ENCODE data around the gene RPL22L1.
"Not testable (repeated sequence)": the region's sequence is repeated elsewhere in the genome, so short reads cannot be mapped to it uniquely, and the experiment has no call there.

The RPL22L1 gene

DNA sequence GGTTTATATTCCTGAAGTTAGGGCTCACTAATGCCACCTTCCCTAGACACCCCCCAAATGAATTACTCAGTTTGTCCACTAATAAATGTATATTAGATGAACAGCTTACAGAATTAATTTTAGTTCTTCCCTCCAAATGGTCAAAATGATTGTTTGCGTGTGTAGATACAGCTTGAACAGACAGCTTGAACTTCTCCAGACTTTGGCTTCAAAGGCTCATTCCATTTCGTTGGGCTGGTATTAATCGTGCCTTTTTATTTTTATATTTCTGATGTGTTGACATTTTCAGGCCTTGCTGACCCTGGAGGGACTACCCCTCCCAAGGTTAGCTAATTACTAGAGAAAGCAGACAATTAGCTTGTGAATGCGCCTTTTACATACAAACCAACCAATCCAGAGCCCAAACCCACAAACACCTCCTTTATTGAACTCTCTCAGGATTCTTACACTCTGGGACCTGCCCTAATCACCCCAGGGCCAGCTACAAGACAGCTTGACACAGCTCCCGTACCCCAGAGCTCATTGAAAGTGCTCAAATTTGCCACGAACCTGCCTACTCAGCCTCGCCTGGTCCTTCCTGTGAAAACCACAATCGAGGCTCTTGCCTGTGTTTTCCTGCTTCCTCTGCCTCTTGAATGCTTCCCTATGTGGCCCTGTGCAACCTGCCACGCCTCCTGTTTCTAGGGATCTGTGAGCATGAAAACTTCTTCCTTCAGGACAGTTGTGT, 40.3 kb downstream of the RPL22L1 start:
- no peak for DNase-seq (ENCODE audit: low read depth in 3 of 3)

DNA sequence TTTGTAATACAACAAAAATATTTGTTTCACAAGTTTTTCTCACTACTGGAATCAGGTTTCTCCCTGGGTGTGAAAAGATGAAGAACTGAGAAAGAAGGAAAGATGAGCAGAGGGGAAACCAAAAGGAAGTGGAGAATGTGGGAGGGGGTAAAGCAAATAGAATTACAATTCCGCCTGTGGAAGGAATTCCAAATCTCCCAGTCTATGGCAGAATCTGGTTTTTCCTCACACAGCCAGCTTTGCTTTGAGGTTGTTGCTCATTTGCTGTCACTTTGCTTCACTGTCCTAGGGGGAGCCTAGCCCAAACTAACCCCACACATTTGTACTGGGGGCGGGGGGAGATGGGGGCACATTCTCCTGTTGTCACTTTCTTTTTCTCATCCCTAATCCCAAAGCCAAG, 43.9 kb downstream of the RPL22L1 start:
- DNase-seq (ENCODE audit: low read depth in 3 of 3) = no peak

DNA sequence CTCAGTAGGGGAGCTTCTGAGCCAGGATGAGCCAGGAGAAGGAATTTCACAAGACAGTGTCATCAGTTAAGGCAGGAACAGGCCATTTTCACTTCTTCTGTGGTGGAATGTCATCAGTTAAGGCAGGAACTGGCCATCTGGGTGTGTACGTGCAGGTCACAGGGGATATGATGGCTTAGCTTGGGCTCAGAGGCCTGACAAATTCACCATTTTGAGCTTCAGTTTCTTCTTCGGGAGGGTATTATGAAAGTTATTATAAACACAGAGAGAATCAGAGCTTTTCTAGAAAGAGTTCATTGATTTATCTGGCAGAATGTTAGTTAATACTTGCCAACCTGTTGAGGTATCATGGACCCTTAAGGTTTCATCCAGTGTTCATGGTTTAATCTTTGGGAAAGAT, 46.4 kb downstream of the RPL22L1 start:
- DNase-seq (ENCODE audit: low read depth in 3 of 3) = not testable (repeated sequence)

DNA sequence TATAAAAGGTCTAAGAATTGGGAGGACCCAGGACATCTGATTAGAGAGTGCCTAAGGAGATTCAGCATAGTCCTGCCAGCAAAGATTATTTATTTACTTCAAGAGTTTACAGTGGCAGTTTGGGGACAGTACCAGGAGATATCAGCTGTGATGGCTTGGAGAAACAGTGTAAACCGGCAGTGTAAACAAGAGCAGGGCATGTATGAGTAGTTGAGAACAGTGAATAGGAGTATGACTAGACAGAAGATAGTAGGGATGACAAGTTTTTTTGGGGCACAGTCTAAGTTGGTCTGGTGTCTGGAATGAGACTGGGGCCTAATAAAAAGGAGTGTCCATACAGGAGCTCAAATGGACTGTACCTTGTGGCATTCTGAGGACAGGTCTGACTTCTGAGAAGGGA, 51.7 kb downstream of the RPL22L1 start:
- DNase-seq (ENCODE audit: low read depth in 3 of 3) = not testable (repeated sequence)

DNA sequence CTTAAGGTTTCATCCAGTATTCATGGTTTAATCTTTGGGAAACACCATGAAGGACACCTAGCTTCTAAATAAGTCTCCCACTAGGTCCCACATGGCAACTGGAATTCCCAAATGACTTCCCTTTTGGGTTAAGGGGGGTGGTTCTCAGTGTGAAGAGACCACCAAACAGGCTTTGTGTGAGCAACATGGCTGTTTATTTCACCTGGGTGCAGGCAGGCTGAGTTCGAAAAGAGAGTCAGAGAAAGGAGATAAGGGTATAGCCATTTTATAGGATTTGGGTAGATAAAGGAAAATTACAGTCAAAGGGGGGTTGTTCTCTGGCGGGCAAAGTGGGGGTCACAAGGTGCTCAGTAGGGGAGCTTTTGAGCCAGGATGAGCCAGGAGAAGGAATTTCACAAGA, 52.5 kb downstream of the RPL22L1 start:
- DNase-seq (ENCODE audit: low read depth in 3 of 3) = not testable (repeated sequence)

DNA sequence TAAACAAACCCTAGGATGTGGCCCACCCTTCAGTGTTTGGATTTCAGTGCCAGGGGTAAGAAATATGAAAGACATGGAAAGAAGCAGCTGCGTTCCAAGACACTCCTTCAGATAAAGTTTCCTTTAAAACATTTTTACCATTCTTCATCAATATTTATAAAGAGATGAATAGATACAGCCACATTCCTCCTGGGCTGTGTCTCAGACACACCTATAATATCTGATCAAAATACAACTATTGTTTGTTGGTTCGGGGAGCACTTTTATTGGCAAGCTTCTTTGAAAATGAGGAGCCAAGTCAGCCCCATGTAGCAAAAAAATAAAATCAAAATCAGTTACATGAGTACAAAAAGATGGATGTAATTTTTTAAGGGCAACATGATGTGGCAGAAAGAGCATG, 53.2 kb downstream of the RPL22L1 start:
- DNase-seq (ENCODE audit: low read depth in 3 of 3) = no peak

DNA sequence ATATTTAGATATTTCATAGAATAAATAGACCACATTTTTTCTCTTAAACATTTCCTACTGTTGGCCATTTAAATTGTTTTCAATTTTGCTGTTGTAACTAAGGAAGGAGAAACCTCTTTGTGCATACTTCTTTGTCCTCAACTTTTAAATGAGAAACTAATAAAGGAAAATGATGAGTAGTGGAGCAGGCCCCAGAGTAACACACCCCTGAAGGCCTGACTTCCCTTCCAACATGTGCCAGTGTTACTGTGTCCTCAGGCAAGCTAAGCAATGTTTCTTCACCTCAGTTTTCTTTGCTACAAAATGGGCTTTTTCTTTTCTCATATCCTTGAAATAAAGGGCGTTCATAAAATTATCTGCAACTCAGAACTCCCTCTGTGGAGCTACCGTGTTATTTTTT, 53.7 kb downstream of the RPL22L1 start:
- DNase-seq (ENCODE audit: low read depth in 3 of 3) = no peak

DNA sequence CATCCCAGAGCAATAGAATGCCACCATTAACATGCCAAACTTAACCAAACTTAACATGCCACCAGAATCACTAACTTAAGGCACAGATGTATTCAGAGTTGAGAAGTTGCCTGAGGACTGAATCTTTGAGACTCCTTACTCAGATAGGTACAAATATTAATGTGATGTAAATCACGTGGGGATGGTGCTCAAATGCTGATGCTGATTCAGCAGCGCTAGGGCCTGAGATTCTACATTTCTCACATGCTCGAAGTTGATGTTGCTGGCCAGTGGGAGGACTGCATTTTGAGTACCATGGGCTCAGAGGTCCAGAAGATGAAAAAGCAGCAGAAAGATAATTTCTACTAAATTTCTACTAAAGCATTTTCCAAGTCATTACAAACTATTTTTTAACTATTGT, 54.1 kb downstream of the RPL22L1 start:
- no peak for DNase-seq (ENCODE audit: low read depth in 3 of 3)

DNA sequence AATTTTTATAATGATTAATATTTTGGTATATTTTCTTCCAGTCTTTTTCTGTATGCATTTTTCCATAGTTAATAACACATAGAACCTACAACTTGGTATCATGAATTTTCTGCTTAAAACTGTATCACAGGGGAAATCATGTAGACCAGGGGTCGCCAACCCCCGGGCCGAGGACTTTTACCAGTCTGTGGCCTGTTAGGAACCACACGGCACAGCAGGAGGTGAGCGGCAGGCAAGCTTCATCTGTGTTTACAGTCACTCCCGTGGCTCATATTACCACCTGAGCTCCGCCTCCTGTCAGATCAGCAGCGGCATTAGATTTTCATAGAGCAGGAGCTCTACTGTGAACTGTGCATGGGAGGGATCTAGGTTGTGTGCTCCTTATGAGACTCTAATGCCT, 54.7 kb downstream of the RPL22L1 start:
- no peak for DNase-seq (ENCODE audit: low read depth in 3 of 3)
